ENCODE data around the gene NANOS2.
"Not testable (repeated sequence)": the region's sequence is repeated elsewhere in the genome, so short reads cannot be mapped to it uniquely, and the experiment has no call there.

The NANOS2 gene

GRCh38 chr19:45895983-45896599 lies 18.5 kb downstream of the NANOS2 start:
- DNase-seq (ENCODE audit: low read depth in 2 of 2) = not testable (repeated sequence)

DNA sequence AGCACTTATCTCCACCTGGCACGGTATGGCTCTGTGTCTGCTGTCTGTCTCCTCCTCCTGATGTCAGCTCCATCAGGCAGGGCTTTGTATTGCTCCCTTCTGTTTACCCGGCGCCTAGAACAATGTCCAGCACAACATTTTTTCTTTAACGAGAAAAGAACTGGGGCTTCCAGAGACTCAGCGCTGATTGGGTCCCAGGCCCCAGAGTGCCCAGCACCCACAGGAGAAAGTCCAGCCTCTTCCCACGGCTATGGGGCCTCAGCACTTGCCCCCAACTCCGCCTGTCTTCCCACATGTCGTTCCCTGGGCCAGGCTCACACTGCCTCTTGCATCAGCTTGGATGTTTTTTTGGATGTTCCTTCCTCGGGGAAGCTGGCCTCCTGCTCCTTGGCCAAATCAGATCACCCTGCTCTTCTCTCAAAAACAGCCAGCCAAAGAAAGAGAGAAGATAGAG lies 19.0 kb downstream of the NANOS2 start:
- DNase-seq (ENCODE audit: low read depth in 2 of 2) = no peak

- no peak for DNase-seq (ENCODE audit: low read depth in 2 of 2)
Measured at GRCh38 chr19:45890877-45891276, 23.7 kb downstream of the NANOS2 start.

DNA sequence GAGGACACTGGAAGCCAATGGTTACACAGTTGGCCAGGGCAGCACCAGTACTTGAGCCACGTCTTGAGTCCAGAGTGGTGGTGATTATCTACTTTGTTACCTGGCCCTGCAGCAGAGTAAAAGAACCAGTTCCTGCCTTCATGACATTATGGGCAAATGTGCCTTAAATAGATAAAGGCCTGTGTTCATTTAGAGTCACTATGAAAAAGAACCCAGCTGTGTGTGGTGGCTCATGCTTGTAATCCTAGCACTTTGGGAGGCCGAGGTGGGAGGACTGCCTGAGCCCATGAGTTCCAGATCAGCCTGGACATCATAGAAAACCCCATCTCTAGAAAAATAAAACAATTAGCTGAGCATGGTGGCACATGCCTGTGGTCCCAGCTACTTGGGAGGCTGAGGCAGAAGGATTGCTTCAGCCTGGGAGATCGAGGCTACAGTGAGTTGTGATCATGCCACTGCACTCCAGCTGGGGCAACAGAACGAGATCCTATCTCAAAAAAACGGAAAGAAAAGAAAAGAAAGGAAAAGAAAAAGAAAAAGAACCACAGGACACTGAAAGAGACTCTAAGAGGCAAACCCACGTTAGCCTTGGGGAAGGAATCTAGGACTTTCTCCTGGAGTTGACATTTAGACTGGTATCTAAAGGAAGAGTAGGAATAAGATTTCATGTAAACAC lies 25.2 kb downstream of the NANOS2 start:
- no peak for DNase-seq (ENCODE audit: low read depth in 2 of 2)

- no peak for DNase-seq (ENCODE audit: low read depth in 2 of 2)
Measured at GRCh38 chr19:45887200-45887710, 27.3 kb downstream of the NANOS2 start.

GRCh38 chr19:45886427-45887199 lies 28.0 kb downstream of the NANOS2 start:
- DNase-seq (ENCODE audit: low read depth in 2 of 2) = peak; percentile 79 to 85

GRCh38 chr19:45885556-45886426 lies 28.8 kb downstream of the NANOS2 start, which contains the start of gene IRF2BP1:
IRF2BP1 (minus strand) TSS chr19:45886141; CDS start chr19:45885774, 367 bp downstream.
- peak; percentile 80 to 82 for DNase-seq (ENCODE audit: low read depth in 2 of 2)

DNA sequence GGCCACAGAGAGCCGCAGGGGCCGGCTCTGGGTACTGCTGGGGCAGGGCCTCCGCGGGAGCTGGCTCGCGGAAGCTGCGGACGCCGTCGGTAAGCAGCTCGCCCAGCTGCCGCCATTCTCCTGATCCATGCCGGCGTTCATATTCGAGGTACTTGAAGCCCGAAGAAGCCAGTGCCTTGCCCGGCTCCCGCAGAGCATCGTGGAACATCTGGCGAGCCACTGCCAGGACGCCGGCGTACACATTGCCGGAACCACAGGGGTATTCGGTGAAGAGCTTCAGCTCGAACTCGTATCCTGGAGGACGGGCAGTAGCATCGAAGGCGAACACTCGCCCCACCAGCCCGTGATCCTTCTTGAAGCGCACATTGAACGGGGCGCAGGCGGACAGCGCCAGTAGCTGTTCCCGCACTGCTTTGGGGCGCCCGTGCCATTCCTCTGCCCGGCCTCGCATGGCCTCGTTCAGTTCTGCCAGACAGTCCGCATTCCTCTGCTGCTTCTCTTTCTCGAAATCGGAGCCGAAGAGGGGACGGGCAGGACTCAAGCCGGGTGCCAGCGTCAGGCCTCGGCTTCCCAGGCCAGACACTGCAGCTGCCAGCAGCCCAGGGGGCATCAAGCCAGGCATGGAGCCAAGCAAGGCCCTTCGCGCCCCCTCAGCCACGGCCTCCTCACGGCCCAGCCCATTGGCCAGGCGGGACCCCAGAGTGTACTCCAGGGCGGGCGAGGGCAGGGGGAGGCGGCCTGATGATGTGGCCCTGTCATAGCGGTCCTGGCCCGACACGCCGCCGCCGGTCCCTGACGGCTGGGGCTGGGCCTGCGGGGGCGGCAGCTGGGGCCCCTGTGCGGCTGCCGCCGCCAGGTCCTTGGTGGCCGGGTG lies 29.7 kb downstream of the NANOS2 start:
- peak; percentile 23 to 34 for DNase-seq (ENCODE audit: low read depth in 2 of 2)

DNA sequence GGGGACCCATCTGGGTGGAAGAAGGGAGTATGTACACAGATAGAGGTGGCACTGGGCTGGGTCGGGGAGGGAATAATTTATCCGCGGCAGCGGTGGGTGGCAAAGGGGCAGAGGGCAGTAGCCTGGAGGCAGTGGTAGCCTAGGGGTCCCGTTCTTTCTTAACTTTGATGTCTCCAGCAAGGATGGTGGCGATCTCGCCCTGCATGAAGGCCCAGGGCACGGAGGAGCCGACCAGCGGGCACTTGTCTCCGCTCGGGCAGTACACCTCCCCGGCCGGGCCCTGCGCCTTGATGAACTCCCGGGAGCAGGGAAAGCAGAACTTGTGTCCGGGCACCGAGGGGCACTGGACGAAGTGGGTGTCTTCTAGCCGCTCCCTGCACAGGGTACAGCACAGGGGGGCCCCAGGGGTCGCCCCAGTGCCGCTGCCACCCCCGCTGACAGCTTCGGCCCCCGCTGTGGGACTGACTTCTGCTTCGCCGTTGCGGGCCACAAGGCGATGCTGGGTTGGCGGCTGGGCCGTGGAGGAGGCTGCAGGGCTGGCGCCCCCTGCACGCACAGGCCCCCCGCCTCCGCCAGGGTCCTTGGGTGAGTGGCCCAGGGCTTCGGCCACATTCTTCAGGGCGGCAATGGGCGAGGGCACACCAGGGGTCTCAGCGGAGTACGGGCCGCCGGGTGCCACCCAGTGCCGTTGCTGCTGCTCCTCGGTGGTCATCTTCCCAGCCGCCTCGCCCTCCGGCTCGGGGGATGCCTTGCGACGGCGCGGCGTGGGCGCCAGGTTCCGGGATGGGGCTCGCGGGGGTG lies 30.5 kb downstream of the NANOS2 start:
- DNase-seq (ENCODE audit: low read depth in 2 of 2) = no peak

DNA sequence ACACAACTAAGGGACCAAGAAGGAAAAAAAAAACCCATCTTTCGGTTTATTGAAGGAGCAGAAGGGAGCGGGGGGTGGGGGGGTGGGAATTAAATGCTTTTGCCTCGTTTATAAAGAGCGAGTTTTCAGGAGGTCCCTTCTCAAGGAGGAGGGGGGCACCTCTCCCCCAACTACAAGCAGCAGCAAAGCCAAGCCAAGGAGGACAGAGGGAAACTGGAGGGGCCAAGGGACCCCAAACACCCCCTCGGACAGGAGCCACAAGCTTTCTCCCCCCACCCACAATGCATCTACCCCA lies 31.0 kb downstream of the NANOS2 start:
- no peak for DNase-seq (ENCODE audit: low read depth in 2 of 2)

DNA sequence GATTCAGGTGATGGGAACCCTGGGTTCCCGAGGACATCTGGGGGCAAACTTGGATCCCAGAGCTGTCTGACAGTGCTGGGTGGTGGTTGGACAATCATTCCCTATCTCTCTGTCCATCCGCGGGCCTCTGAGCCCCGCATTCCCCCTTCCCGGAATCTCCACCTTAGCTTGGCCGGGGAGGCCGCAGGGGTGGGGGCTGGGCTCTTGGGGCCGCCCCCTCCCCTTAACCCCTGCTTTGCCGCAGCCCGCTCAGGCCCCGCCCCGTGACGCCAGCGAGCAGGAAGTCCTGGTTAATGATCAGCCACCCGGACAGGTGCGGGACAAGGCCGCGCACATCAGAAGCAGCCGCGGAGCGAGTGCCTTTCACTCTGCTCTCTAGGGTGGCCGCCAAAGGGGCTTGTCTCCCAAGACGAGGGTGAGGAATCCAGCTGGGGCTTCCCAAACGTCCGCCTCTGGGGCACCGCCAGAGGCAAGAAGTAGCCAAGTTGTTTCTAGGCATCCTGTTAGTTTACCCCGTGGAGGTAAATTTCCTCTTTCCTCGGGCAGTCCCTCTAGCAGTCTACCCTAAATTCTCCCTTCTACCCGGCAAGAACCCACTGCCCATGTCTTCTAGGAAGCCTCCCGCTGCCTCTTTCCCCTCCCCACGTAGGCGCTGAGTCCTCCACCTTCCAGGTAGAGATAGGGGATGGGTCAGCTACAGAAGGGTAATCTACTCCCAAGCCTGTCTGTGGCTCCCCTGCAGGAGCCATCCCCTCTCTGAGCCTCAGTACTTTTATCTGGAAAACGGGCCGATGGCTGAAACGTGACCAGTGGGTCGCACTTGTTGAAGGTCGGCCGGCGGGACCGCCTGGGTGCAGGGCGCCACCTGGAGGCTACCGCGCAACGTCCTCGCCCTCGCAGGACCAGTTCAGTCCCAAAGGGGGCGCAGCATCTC lies 31.7 kb downstream of the NANOS2 start:
- DNase-seq (ENCODE audit: low read depth in 2 of 2) = peak; percentile 74 to 75

- no peak for DNase-seq (ENCODE audit: low read depth in 2 of 2)
Measured at GRCh38 chr19:45881909-45882528, 32.6 kb downstream of the NANOS2 start.

- no peak for DNase-seq (ENCODE audit: low read depth in 2 of 2)
Measured at GRCh38 chr19:45881082-45881908, 33.3 kb downstream of the NANOS2 start.

DNA sequence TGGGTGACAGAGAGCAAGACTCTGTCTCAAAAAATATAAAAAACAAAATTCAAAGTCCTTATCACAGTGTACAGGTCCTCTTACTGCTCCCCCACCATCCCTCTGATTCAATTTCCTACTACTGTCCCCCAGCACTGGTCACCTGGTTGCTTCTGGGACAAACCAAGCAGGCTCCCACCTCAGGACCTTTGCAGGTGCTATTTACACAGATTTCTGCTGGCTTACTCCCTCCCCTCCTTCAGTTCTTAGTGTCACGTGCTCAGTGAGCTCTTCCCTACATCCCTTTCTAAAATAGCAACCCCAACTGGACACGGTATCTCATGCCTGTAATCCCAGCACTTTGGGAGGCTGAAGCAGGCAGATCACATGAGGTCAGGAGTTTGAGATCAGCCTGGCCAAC lies 34.6 kb downstream of the NANOS2 start:
- no peak for DNase-seq (ENCODE audit: low read depth in 2 of 2)

DNA sequence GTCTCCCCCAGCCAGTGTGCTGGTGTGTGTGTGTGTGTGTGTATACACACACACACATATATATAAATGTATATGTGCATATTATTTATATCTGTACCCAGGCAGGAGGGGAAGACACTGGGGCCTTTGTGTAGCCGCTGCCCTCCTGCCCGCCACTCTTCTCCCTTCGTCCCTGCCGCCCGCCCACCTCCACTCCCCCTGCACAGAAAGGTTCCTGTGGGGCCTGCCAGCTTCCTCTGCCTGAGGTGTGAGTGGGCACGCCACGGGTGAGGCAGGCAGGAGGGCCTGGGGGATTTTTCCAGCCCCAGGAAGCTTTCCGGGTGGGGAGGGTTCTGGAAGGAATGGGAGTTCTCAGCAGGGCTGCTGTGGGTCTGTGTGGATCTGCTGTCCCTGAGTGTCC lies 35.5 kb downstream of the NANOS2 start:
- no peak for DNase-seq (ENCODE audit: low read depth in 2 of 2)

DNA sequence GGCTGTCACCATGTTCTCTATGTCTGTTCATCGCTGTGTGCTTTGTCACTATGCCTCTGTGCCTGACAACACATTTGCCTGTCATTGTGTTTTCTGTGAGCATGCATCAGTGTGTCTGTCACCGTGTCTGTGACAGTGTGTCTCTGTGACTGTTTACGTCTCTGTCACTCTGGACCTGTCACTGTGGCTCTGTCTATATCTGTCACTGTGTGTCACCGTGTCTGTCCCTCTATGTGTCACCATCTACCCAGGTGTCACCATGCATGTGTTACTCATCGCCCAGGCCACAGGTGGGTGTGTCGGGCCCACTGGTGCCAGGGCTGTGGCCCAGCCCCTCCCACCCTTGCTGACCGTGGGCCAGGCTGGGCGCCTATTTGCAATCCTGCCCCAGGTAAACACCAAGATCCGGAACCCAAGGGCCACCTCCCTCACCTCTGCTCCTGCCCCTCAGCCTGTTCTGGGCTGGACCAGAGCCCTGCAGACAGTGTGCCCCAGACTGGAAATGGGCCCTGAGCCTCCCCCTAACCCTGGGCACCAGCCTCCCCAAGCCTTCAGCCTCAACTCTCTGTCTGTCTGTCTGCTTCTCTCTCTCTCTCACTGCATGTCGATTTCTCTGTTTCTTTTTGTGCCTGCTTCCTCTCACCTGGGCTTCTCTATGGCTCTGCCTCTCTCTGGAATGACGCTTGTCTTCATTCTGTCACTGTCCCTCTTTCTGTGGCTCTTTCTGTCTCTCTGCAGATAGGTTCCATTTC lies 36.4 kb downstream of the NANOS2 start:
- peak in 1 of 2 donors; percentile 39 for DNase-seq (ENCODE audit: low read depth in 2 of 2)

Measured in stimulated activated CD8-positive, alpha-beta memory T cell treated with anti-CD3 and anti-CD28 coated beads, Interleukin-15, amount 100 ng/mL, for 48 hours (primary cell).